Activated gamma-delta T cell treated with anti-CD3 and anti-CD28 coated beads, Interleukin-2, amount 50 U/mL, for 16 hours (primary cell): ENCODE measurements around the gene TRMT1.

ENCODE experiments used
- DNase-seq: peaks from one replicate; pipeline ENCODE4 v3.0.0-alpha.2; 2020; ENCODE audit warnings: low read depth

The TRMT1 gene

DNA sequence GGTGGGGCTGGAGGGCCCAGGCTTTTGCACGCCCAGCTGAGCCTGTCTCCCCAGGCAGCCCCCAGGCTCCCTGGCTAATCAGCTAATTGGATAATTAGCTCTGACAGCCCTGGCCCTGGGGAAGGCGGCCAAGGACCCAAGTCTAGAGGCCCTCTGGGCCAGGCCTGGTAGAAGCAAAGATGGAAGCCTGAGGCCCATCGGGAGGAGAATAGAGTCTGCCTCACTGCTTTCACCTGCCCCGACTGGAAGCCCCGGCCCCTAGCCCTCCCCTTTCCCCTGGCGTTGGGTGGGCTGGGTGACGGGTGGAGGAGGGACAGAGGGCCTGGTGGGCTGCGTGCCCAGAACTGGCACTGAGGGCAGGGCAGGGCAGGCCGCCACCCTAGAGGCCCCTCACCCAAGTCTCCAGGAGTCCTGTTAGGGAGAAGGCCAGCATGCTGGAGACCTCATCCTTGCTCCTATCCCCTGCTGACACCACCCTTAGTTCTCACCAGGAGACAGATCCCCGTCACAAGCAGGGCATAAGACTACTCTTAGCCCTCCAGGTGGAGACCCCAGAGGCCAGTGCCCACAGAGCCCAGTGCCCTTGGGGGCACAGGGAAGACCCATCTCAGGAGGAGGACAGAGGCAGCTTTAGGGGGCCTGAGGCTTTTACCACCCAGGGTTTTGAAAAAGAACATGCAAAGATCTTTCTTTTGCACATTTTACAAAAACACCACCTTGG, 25.9 kb downstream of the TRMT1 start:
- no peak for DNase-seq

DNA sequence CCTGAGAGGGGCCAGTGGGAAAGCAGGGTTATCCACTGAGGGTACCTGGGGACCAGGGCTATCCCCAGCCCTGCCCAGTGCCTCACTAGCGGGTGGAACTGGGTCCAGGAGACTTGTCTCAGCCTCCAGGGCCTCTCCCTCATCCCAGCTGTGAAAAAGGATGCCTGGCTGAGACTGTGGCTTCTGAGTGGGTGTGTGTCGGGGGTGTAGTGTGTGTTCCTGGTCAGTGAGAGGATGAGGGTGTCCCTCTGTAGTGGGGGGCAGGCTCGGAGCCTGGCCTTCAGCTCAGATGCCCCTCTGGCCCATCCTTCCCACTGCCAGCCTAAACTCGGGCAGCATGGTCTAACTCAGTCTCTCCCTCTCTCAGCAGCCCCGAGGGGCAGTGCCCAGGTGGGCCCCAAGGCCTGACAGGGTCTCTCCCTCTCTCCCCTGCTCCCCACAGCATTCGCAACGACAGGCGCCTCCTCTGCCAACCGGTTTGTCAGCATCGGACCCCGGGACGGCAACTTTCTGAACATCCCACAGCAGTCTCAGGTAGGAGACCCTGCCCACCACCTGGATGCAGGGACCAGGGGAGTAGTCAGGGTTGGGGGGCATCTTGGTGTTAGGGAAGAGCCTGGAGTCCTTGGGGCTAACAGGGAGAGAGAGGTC, 26.6 kb downstream of the TRMT1 start:
- DNase-seq, result no peak

DNA sequence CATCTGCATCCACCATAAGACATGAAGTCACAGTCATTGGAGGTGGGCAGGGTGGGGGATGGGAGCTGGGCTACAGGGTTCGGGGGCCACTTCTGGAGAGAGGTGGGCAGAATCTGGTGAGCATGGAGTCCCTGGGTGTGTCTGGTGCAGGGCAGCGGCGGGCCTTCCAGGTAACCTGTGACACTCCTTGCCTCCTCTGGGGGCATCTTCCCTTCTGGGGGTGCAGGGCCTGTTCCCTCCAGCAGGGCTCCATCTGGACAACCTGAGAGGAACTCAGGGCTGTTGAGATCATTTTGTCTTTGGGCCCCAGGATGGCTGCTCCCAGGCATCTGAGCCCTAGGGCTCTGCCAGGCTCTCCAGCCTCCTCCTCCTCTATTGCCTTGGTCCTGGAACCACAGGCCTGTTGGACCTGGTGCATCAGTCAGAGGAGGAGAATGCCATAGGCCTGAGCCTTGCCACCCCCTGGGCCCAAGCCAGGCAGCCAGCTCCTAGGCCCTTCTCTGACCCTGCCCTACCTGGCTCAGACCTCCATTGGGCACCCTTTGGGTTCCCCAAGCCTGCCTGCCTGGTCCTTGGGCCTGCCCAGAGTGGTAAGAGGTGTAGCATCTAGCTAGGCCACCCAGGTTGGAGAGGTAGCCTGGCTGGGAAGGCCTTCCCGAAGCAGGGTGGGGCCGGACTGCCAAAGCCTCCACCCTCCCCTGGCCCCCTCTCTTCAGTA, 27.2 kb downstream of the TRMT1 start:
- no peak for DNase-seq

DNA sequence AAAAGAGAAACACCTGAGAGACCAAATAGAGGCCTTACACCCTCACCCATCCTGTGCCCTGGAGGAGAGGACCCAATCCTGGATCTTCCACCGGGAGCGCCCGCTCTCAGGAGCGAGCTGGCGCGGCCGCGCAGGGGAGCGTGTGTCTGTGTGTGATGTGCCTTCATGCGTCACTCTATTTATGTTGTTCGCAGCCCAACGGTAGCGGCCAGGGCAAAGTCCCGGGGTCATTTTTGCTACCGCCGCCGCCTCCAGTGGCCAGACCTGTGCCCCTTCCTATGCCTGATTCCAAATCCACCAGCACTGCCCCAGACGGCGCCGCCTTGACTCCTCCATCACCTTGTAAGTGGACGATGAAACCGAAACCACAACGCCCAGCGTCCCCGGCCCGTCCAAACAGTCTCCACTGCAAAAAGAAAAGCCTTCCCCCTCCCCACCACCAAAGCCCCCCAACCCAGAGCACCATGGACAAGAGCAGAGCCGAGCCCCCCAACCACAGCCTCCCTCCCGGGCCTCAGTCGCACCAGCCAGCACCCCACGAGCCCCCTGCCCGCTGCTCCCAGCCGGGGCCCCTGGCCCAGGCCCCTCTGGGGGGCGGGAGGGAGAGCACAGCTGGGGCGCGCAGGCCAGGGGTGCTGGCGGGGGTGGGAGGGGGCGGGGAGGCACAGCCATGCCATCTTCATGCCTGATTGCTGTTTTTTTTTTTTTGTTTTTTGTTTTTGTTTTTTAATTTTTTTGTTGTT, 28.6 kb downstream of the TRMT1 start:
- no peak for DNase-seq

DNA sequence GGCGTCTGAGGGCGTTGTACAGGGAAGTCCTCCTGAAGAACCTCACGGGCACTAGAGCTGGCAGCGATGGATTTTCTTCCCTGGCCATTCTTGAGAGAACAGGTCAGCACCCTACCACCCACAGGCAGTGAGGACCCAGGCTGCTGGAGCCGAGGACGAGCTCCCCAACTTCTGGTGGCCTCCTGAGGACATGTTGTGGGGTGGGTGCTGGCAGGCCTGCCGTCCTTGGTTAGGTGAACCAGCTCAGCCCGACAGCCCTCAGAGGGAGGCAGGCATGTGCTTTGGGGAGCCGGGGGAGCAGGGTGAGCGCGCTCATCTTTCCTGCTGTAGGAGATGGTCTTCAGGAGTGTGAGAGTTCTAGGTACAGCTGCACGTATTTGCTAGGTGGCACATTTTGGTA, 29.2 kb downstream of the TRMT1 start:
- no peak for DNase-seq

DNA sequence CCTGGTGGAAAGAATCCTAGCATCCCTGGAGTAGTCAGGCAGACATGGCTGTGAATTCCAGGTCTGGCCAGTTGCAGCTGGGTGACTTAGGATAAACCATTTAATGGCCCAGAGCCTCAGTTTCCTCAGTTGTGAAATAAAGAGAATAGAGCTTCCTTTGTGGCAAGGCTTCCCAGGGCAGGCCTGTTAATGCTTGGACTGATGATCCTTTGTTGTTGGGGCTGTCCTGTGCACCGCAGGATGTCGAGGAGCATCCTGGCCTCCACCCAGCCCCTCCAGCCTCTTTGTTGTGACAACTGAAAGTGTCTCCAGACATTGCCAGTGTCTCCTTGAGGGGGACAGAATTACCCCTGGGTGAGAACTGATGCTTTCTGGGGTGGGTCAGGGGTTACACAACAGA, 30.2 kb downstream of the TRMT1 start:
- no peak for DNase-seq

DNA sequence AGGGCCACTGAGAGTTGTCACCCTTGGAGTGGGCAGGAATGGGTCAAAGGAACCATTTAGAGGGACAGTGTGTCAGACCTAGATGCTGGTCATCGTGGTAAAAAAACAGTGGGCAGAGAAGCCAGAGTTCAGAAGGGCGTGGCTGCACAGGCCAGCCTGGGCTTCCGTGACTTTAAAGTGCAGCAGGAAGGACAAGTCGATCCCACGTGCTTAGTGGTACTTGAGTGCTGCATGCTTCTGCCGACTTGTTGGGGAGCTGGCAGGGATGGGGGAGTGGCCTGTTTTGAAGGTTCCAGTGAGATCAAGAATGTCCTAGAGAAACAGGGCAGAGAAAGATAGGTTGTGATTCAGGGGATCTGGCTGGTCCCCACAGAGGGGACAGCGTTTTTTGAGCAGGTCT, 30.9 kb downstream of the TRMT1 start:
- no peak for DNase-seq

DNA sequence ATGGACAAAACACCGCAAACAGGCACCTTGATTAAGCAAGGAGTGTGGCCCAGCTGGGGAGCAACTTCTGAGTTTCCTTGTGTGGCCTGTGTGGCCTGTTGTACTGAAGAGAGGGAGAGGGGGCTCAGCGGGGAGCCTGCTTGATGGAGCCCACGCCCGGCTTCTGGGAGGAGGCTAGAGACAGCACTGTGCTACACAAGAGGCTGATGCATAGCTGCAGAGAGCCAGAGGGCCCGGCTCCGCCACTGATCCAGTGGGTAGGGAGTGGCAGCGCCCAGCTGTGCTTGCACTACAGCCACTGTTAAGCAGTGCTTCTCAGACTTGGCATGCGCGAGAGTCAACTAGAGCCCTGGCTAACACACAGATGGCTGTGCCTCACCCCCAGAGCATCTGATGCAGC, 32.9 kb downstream of the TRMT1 start:
- DNase-seq, result no peak

DNA sequence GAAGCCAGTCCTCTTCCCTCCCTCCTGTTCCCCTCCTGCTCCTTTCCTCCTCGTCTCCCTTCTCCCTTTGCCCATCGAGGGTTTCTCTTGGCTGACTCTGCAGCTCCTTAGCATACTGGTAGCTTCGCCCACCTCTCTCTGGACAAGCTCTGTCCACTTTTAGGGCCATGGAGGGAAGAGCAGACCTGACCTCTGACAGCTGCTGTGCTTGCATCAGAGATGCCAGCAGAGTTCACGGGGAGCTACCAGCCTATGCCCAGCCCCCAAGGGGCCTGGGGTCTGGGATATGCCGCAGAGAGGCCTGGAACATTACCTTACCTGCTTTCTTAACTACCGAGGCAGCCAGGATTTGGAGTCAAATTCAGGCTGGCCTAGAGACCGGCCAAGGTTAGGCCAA, 33.5 kb downstream of the TRMT1 start:
- no peak for DNase-seq

DNA sequence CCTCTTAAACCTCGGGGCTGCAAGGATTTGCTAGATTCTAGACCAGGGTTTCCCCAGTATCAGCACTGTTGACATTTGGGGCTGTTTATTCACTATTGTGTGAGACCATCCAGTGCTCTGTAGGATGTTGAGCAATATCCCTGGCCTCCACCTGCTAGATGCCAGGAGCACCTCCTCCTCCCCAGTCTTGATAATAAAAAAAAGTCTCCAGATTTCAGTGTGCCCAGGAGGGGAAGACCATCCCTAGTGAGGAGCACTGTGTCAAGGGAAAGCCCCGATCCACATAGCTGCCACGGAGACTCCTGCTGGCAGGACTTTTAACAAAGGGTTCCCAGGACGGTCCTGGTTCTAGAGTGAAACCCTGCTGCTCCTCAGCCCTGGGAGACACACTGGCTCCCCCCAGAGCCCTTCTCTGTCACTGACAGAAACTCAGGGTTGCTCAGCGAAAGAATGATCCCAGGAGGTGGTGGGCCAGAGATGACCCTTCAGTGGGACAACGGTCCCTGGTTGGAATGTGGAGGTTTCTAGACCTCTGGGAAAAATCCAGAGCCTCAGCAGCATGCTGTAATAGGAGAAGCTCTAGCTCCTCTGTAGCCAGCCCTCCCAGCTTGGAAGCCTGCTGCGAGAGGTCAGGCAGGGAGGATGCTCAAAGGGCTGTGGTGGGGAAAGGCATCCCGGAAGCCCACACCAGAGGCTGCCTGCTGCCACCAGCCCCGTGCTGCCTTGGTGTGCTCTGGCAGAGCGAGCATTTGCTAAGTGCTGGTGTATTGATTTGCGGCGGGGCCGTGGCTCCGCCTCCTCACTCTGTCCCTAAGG, 34.1 kb downstream of the TRMT1 start:
- no peak for DNase-seq

DNA sequence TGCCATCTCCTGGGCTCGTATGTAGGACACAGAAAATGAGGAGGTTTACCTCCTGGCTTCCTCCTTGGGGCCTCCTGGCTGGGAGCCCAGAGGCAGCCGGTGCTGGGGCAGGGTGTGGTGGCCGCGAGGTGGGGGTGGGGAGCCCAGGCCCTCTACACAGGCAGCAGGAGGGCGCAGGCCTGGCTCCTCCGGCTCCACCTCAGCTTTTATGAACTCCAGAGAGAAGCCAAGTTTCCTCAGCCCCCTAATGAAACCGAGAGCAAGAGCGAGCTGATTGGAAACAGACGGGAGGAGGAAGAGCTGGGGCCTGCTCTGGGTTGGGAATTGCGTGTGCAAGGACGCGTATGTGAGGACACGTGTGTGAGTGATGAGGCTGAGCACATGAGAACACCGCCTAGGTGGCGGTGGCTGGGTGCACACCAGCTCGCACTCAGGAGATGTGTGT, 37.0 kb downstream of the TRMT1 start:
- no peak for DNase-seq

DNA sequence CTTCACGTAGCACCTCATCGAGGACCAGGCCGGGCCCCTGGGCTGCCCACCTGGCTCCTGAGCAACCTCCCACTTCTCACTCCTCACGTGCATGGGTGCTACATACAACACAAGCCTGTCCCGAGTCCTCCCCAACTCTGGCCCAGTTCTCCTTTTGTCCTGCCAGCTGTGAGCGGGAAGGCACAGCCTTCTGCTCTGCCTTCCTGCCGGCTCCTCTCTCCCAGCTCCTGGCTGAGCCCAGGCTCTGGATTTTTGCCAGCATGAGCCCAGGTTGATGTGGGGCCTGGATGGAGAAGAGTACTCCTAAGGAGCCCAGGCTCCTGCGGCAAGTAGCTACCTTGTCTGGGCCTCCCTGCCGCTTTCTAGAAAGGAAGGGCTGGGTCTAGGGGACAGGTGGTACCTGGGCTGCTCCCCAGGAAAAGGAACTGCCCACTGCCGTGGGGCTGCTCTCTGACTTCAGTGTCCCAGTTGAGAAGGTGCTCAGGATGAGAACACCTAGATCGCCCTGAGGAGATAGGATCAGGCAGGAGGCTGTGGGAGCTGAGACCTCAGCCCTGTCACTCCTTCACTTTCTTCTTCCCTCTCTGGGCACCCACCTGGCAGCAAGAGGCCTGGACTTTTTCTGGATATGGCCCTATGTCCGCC, 37.5 kb downstream of the TRMT1 start:
- no peak for DNase-seq

DNA sequence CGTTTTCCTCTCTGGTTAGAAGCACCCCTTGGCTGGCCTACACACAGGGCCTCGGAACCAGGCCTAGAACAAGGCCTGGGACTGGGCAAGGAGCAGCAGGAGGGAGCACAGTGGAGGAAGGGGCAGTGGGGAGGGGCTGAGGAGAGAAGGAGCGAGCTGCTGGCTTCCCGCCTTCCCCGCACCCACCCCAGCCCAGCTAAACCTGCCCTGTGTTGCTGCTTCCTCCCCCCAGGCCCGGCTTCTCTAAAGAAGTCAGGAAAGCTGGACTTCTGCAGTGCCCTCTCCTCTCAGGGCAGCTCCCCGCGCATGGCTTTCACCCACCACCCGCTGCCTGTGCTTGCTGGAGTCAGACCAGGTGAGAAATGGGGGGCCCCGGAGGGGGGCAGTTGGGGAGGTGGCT, 38.2 kb downstream of the TRMT1 start:
- DNase-seq, result no peak

DNA sequence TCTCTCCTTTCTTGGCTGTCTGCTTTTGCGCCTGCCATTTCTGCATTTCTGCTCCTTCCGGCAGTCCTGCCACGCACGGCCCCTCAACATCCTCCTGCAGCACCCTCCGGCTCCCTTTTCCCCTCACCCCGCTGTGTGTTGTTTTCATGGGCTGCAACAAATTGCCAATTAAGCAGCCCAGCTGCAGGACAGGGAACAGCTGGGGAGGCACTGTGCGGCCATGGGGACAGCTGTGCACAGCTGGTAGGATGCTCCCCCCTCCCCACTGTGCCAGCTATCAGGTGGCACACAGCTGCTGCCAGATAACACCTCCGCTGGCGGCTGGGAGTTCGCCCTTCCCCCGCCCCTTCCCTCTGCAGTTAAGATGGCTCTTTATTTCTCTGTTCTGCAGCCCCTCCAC, 39.3 kb downstream of the TRMT1 start:
- no peak for DNase-seq

DNA sequence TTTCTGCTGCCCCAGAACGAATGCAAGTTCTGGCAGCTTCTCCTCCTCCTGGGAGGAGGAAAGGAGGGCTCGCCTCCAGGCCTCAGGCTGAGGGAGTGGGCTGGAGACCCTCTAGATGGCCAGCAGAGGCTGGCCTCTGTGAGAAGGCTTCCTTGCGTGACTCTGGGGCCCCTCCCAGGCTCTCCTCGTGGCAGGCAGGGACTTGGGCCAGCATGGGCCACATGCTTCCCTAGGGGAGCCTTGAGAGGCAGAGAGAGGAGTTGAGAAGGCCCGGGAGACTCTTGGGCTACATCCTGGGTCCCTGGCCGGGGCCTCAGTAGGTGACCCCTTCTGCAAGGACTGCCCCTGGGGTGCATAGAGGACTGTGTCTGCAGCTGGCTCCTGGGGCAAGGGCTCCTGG, 39.8 kb downstream of the TRMT1 start:
- DNase-seq, result no peak

DNA sequence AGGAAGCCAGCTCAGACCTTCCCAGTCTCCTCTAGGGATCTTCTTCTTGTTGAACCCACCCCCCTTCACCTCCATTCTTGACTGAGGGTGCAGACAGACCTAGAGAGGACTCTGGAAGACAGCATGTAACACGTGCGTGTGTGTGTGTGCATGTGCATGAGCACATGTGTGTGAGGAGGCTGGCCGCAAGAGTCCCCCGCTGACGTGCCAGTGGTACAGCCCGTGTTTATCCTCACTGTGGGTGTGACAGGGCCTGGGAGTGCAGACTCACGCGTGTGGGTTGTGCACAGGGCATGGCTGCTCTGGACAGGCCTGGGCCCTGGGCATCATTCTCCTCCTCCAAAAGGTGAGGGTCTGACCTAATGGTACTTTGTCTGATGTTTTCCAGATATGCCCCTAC, 40.2 kb downstream of the TRMT1 start:
- no peak for DNase-seq

DNA sequence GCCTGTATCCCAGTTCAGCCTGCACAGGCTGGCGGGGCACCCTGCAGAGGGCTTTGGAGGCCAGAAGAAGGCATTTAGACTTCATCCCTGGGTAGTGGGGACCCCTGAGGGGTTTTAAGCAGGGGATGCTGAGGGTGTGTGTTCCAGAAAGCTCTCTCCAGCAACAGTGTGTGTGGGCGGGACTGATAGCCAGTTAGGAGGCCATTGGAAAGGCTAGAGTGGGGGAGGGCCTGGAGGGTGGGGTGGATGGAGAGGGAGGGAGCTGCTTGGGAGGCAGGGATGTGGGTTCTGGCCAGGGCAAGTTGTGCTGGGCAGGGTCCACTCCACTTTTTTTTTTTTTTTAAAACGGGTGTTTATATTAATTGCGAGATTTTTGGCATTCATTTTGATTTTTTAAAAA, 42.2 kb downstream of the TRMT1 start:
- no peak for DNase-seq

DNA sequence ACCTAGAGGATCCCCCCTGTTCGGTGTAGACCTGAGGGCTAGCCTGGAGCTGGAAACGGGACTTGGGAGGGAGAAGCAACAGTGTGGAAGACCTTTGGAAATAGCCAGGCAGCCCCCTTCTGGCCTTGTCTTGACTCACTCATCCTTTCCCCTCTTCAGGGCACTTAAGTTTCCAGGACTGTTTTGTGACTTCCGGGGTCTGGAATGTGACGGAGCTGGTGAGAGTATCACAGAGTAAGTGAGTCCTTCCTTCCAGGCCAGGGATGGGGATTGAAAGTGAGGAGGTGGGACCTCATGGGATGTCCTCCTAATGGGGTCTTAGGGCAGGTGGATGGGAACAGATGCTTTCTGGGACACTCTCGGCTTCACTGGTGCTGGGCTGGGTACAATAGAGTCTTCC, 43.3 kb downstream of the TRMT1 start:
- DNase-seq, result no peak

DNA sequence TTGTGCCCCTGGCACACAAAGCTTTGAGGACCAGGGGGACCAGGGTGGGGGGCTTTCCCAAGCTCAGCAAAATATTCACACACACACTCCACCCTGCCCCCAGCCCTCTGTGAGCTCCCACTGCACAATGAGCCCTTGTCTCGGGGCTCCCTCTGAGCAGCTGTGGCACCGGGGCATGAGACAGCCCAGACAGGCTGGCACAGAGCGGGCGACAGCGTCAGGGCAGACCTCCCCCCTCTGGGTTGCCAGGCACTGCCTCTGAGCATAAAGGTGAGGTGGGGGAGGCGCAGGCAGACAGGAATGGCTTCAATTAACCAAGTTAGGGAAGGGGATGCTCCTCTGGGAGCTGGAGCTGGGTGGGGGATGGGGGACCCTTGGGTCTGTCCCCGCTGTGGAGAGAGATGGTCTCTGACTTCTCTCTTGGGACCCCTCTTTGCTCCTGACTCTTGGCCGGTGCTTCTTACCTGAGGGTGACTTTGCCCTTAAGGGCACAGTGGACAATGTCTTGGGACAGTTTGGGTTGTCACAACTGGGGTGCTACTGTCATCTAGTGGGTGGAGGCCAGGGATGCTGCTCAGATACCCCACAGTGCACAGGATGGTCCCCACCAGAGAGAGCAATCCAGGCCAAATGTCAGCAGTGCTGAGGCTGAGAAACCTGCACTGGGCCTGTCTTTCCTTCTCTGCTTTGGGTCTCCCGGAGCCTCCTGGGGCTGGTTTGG, 44.2 kb downstream of the TRMT1 start:
- DNase-seq, result no peak

DNA sequence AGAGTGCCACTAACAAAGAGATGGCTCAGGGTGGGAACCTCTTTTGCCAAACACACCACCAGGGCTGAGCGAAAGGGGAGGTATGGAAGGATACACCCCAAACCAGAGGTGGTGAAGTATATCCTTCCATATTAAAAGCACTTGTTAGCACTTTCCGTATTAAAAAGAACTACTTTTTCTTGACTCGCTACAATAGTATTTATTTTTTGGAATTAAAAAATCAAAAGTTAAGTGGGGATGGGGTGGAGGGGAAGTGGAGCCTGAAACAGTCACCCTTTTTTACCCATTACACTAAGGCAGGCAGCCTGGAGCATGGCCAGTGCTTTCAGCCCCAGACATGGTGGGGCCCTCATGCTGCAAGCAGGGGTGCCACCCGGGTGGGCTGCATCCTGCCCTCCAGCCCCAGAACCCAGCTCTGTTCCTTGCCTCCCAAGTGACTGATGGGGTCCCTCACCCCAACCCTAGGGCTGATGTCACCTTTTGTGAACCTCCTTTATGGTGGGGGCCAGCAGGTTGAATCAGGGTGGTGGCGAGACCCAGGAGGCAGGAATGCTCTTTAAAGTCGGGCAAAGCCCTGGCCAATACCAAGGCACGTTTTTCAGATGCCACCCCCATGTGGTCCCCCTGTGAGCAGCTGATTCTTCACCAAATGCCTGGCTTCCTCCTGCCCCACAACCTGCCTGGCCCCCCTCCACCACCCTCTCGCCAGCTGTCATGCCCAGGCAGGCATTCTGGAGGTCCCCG, 44.9 kb downstream of the TRMT1 start:
- DNase-seq, result no peak
